ENCODE data around the gene NUCKS1.

Gene NUCKS1, protein sequence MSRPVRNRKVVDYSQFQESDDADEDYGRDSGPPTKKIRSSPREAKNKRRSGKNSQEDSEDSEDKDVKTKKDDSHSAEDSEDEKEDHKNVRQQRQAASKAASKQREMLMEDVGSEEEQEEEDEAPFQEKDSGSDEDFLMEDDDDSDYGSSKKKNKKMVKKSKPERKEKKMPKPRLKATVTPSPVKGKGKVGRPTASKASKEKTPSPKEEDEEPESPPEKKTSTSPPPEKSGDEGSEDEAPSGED

GRCh38 chr1:205750138-205751035, at the start of gene NUCKS1:
NUCKS1 (minus strand) TSS chr1:205750182; CDS start chr1:205749973, 209 bp downstream.
- peak; percentile 72 for DNase-seq

- DNase-seq = no peak
Measured at GRCh38 chr1:205798577-205798976, 48.6 kb upstream of the NUCKS1 start.

GRCh38 chr1:205797168-205797567, 47.2 kb upstream of the NUCKS1 start:
- no peak for DNase-seq

DNA sequence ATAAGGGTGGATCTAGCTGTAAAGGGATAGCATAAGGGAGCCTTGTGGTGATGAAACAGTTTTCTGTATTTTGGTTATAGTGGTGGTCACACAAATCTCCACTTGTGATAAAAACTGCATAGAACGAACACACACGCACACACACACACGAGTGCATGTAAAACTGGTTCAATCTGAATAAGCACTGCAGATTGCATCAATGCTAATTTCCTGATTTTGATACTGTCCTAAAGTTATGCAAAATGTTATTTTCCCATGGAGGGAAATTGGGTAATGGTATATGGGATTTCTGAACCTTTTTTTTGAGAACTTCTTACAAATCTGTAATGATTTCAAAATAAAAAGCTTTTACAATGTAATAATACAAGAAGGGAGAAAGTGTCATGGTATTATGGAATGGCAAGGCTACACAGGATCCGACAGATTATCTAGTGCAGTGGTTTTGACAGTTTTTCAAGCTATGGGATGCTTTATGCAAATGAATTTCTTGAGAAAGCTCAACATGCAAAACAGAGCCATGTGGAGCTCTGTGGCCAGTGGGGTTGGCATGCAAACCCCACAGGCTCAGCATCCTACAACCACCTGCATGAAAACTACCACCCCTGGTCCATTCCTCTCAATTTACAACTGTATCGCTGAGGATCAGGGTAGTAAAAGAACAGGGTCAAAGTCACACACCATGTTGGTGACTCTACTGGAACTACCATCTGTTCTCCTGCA, 44.2 kb upstream of the NUCKS1 start:
- no peak for DNase-seq

GRCh38 chr1:205792961-205793673, 43.1 kb upstream of the NUCKS1 start:
- no peak for DNase-seq

DNA sequence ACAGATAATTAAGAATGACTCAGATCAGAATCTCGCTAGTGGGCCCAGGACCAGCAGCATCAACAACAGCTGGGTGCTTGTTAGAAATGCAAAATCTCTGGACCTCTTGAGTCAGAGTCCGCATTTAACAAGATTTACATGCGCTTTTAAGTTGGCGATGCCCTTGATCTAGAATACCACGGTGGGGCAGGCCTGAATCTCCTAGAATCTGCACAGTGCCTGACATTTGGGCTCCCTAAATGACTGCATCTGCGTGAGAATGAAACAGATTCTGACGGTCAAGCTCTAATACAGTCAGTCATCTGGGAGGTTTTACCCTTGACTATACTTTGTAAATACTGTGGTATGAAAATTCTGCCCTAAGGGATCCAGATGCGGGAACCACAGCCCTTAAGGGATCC, 42.5 kb upstream of the NUCKS1 start:
- DNase-seq = no peak

- DNase-seq = peak; percentile 68
Measured at GRCh38 chr1:205791568-205792180, 41.7 kb upstream of the NUCKS1 start.

- no peak for DNase-seq
Measured at GRCh38 chr1:205787287-205787916, 37.4 kb upstream of the NUCKS1 start.

DNA sequence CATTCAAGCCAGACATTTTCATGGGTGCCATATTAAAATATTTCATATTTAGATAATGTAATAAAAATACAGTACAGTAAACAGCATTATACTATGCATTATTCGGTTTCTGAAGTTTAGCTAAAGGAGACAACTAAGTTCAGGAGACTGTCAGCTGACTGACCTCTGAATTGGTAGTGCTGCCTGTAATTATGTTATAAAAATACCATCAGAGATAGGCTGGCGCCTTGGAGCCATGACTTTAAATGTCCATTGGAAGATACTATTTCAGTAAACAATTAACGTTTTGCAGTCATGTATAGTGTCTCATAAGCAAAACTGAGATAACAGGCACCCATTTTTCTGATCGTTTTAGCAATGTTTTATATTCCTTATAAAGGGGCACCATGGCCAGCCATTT, 36.6 kb upstream of the NUCKS1 start:
- no peak for DNase-seq

GRCh38 chr1:205785446-205785845, 35.5 kb upstream of the NUCKS1 start:
- DNase-seq = no peak

DNA sequence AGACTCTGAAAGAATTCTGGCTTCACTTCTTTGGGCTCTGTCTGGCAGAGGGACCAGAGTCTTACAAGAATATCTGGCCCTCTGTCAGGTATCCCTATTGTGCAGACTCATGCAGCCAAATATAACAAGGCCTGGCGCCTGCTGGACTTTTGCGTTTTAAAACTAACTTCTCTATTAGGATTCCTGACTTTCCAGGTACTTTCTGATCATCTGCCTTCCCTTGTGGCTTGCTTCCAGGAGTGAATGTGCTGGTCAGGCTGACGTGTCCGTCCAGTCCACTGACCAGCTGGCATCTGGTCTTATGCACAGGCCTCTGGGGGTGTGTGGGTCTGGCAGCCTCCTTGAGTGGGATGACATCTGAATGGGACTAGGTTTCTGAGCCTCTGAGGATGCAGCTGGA, 33.9 kb upstream of the NUCKS1 start:
- no peak for DNase-seq

DNA sequence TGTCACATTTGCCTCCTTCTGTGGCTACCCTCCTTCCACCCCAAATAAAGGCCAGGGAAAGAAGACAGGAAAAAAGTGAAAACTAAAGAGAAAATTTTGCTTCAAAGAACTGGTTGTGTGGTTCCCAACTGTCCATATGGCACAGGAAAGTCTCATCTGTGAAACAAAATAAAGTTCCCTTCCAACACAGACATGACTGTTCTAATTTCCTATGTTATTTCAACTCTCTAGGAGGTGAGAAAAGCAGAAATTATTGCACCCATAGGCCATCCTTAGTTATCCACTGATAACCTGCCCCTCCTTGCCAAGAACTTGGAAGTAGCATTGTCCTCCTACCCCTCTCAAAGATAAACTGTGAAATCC, 33.4 kb upstream of the NUCKS1 start:
- no peak for DNase-seq

- no peak for DNase-seq
Measured at GRCh38 chr1:205782627-205783432, 32.8 kb upstream of the NUCKS1 start.

DNA sequence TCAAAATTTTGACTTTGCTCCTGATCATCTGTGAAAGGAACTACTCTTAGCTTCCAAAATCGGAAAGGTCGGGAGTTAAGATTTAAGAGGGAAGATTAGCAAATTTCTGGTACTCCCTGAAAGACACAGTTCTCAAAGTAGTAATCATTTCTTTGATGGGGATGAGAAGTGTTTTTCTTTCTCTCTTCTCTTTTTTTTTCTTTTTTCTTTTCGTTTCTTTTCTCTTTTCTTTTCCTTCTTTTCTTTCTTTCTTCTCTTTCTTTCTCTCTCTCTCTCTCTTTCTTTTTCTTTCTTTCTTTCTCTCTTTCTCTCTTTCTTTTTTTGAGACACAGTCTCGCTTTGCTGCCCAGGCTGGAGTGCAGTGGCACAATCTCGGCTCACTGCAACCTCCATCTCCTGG, 30.4 kb upstream of the NUCKS1 start:
- DNase-seq = no peak

- no peak for DNase-seq
Measured at GRCh38 chr1:205777994-205778393, 28.0 kb upstream of the NUCKS1 start.

- DNase-seq = no peak
Measured at GRCh38 chr1:205775717-205776056, 25.7 kb upstream of the NUCKS1 start.

- DNase-seq = no peak
Measured at GRCh38 chr1:205775015-205775716, 25.2 kb upstream of the NUCKS1 start, which contains the start of gene RAB29. RAB29 (minus strand) TSS chr1:205775482; CDS start chr1:205774956, 526 bp downstream.

DNA sequence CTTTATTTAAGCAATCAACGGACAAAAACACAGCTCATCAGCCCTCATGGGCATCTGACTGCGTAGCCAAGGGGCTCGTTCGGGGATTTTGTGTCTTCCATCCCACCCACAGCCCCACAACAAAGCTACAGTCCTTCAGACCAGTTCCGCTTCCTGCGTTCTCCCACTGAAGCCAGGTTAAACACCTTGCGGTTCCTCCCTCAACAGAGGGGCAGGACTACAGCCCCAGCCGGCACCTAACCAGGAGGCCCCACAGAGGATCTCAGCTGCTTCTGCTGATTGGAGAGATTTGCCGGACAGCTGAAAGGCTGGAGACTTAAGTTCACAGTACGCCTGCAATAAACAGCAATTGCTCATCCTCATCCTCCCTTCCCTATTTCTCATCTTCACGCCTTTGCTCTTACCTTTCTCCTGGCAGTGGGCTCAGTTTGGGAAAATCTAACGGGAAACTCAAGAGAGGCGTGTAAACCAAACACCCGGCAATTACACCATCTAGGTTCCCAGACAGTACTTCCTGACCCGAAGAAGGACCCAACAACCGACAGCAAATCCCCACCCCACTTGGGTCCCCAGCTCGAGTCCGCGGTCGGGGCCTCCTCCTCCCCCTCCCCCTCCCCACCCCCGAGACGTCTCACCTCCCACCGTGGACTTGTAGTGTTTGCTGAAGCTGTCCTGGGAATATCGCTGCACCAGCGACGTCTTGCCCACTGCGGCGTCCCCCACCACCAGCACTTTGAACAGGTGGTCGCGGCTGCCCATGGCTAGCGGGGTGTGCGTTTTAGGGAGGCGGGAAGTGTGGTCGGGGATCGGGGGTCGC, 24.4 kb upstream of the NUCKS1 start:
- no peak for DNase-seq

DNA sequence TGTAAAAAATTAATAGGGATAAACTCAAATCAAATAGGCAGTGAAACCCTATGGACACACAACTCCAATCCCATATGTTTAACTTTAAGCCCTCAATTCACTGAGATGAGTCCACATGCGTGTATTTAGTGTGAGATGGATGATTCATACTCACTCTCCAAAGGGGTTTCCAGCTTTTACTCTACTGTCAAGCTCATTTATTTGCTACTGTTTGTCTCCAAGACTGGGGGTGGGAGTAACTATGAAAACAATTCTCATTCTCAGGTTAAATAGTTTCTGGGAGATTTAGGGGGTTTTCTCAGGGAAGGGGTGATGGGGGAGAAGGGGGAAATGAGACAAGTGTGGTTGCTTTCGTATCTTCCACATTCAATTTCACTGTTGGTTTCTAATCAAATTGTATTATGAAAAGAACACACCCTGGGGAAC, 22.6 kb upstream of the NUCKS1 start:
- no peak for DNase-seq

GRCh38 chr1:205770618-205771017, 20.6 kb upstream of the NUCKS1 start:
- DNase-seq = no peak

Data from 8988T (cell line).